GM18520 (cell line): ENCODE results near the gene PEPD.

Experiments
- ATAC-seq: cut with Tn5 transposase; IDR thresholded peaks from one replicate; pipeline ENCODE4 v1.9.1; 2021; ENCODE audit not compliant: unreplicated experiment

PEPD gene

GRCh38 chr19:33409906-33410685, 111.5 kb downstream of the PEPD start:
- no peak for ATAC-seq

- ATAC-seq: no peak
Observed at GRCh38 chr19:33408538-33409434, 112.8 kb downstream of the PEPD start.

DNA sequence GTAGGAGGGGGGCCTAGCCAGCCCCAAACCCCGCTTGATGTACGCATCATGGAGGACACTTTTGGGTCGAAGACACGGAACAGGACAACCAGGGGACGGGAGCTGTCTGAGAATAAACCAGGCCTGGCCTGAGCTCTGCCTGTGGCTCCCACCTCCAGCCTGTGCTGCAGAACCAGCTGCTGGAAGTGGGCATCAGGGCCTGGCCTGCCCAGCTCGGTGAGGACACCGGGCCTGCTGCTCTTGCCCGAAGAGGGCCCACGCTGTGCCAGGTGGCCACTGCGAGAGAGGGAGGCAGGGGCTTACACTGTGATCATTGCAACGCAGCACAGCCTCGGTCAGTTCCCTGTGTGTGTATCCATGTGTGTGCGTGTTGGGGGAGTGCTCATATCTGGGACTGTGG, 113.5 kb downstream of the PEPD start:
- no peak for ATAC-seq

DNA sequence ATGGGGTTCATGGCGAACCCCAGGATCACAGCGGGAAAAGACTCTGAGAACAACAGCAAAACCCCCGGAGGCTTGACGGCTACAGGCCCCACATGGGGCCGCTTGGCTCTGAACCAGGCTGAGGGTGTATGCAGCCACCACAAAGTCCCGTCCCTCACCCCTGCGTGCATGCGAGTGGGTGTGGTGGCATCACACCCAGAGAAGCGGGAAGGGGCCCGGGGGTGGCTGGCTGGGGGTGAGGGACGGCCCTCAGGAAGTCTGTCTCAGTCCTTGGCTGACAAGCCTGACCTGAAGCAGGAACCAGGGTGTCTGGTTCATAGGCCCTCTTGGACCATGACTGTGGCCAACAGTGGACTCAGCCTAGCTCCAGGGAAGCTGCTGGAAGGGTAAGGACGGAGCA, 113.9 kb downstream of the PEPD start:
- ATAC-seq: no peak

DNA sequence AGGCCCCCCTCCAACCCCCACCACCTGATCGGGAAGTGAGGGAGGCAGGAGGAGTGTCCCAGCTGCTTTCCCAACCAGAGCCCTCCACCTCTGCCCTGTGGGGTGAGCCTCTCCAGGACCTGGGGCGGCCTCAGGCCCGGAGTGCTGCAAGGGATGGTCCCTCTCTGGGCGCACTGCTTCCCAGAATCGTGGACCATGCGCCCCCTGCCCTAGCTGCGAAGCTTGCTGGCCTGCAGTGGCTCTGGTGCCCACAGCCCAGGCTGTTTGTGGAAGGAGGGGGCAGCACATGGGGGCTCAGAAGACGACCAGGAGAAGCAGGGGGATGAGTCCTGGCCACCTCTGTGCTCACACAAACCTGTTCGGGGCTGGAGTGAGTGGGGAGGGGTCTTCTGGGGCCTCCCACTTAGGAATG, 114.4 kb downstream of the PEPD start:
- no peak for ATAC-seq

GRCh38 chr19:33406521-33407139, 115.0 kb downstream of the PEPD start:
- no peak for ATAC-seq

- no peak for ATAC-seq
Observed at GRCh38 chr19:33405553-33406461, 115.8 kb downstream of the PEPD start.

DNA sequence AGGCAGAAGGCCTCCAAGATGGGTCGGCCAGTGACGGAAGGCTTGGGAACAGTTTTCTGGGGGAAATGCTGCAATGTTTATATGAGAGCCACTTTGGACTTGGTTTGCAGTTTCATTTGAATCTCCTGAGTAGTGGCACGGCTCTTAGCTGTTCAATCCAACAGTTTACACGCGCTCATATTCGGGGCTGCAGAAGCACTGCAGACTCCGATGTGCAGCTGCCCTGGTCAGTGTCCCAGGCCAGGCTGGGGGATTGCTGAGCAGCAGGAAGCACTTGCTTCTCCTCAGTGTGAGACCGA, 116.4 kb downstream of the PEPD start:
- no peak for ATAC-seq

DNA sequence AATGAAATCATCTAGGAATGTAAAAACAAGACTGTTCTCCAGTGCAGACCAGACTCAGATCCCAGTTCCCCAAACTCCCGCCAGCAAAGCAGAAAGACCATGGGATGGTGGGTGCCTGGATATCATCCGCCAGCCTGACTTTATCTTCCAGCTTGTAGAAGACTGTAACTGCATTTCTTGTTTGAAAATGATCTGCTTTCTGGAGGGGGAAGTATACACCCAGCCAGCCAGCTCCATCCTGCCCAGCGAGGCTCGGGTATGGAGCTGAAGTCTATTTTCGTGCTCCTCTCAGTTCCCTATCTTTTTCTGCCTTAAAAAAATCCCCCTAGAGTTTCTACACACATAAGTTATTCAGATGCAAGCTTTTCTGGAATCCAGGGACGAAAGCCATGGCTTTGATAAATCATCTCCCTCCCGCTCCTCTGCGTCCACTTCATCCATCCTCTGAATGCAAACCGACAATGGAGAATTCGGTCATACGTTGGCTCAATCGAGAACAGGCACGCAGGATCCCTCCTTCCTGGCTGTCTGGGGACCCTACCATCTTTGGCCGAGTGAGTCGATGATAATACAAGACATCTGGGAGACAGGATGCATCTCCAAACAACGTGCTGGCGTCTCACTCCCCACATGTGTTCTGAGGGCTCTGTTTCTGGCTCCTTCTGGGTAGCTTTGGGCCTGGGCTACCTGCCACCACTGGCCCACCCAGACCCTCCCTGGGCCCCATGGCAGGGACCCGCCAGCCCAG, 116.9 kb downstream of the PEPD start:
- ATAC-seq: no peak

DNA sequence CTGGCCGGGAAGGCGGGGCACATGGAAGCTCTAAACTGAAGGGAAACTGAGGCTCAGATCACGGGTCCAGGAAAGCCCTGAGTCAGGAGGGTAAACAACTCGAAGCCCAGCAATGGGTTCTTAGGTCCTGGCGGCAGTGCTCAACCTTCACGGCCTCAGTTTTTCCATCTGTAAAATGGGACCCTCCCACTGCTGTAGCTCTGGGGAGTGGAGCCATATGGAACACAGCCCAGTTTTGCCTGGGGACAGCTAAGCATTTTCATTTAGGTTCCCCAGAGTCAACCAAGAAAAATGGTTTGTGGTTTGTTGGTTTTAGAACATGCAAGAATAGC, 117.7 kb downstream of the PEPD start:
- no peak for ATAC-seq

DNA sequence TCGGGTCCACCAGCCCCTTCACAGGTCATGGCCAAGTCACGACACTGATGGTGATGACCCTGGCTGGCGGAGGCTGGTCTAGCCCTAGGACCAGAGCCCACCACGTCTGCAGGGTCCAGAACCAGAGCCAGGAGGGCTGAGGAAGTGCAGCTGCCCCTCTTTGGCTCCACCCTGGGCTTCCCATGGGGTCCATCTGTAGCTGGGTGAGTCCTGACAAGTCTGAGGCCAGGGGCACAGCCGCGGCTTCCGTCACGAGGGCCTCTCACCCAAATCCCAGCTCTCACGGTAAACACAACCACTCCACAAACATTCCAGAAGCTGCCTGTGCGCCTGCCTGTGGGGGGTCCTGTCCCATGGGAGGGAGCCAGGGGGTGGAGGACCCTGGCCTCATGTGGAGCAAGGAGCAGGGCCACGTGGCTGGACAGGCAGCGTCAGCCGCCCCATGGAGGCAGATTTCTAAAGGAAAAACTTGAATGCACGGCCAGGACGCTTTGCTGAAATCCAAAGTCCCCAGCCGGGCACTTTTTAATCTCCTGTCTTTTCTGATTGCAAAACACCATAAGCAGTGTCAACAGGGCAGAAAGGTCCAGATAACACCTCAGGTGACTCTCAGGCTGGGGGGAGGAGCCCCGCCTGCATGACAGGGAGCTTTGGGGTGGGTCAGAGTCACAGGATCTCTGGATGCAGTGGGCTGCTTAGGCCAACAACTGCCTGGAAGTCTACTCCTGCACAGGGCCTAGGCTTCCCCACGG, 118.2 kb downstream of the PEPD start:
- ATAC-seq: no peak

GRCh38 chr19:33402421-33403220, 119.0 kb downstream of the PEPD start:
- ATAC-seq: no peak

DNA sequence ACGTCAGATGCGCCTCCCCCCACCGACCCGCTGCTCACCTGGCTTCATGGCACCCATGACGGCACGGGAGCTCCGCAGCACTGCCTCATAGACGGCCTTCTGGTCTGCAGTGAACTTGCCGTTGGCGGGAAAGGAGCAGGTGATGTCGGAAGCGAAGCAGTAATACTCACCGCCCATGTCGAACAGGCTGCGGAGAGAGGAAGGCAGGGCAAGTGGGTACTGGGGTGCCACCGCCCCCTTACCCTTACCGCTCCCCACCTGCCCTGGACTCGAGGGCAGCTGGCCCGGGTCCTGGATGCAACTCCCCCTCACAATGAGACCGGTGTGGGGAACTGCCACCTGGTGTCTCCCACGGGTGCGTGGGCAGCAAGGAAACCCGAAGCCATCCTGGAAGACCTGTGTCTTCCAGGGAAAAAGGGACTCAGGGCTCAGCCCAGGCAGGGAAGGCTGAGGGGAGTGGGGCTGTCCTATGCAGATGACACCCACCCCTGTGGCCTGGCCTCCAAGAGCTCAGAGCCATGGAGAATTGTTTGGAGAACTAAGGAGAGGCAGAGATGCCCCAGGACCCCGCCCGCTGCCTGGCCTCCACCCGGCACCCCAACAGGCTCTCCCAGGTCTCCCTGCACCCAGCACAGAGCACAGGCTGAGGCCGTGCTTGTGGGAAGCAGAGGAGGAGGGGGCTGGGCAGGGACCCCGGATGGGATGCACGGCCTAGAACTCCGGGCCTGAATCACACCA, 119.7 kb downstream of the PEPD start:
- no peak for ATAC-seq

DNA sequence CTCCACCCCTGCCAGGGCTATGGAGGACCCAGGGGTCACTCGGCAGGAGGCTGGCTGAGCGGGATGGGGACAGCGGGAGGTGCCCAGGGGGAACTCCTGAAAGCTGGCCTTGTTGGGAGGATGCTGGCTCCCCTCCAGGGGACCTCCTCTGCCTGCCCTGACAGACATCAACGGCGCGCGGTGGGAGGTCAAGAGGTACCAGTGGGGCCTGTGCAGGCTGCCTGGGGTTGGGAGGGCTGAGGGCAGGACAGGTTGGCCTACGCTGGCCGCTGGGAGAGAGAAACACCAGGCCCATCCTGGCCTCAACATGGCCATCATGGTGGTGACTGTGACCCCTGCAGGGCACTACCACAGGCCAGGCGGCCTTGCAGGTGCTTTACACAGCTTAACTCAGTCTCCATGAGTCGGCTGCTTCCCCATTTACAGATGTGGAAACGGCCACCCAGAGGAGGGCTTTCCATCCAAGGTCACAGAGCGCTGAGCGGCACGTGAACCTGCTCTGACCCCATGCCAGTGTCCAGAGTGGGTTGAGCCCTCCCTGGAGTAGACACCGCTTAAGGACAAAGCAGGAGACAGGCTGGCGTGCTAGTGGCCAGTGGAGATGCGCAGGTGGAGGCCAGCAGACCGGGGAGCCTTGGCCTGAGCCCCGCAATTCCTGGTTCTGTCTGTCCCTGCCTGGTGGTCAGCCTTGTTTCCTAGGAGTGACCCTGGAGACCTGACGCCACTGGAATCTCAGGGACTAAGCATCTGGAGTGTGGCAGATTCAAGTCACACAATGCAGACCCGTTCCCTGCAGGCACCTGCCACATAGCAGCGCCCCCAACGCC, 120.5 kb downstream of the PEPD start:
- ATAC-seq: no peak

- no peak for ATAC-seq
Observed at GRCh38 chr19:33399745-33400681, 121.6 kb downstream of the PEPD start.

DNA sequence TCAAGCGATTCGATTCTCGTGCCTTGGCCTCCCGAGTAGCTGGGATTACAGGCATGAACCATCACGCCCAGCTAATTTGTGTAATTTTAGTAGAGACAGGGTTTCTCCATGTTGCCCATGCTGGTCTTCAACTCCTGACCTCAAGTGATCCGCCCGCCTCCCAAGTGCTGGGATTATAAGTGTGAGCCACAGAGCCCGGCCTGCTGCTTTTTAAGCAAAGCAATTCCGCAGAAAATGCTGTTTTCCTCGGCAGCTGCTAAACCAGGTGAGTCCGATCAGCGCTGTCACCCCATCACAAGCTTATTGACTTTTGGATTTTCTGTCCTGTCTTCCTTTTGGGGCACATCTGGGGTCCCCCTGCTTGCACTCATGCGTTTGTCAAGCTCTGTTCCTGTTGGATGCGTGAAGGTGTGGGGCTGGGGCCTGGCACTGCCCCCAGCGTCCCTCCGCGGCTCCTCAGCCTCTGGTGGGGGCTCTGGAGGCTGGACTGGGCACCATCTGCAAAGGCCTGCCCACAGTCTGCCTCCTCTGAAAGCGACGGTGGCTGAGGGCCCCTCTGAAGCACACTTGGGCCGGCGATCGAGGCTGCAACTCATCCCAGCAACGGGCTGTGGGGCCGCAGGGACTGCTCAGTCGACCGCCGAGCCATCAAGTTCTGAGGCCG, 122.4 kb downstream of the PEPD start:
- no peak for ATAC-seq
